ENCODE data around the gene CMAS. TPM values are rescaled to one million over a fixed set of nuclear protein-coding genes. Genes with fewer than 3 reads are reported as not detected.
A peak's percentile ranks its signal among the peaks of the same experiment; 100 is the strongest.
"Not testable (repeated sequence)": the region's sequence is repeated elsewhere in the genome, so short reads cannot be mapped to it uniquely, and the experiment has no call there.

The CMAS gene
- polyA plus RNA-seq, 1 donor: 28.0 TPM

GRCh38 chr12:22047494-22047893, 1.5 kb downstream of the CMAS start:
- no peak for DNase-seq (ENCODE audit: low read depth)

- no peak for DNase-seq (ENCODE audit: low read depth)
Measured at GRCh38 chr12:22048351-22049041, 2.5 kb downstream of the CMAS start.

GRCh38 chr12:22050078-22050477, 4.1 kb downstream of the CMAS start:
- no peak for DNase-seq (ENCODE audit: low read depth)

GRCh38 chr12:22051114-22051698, 5.2 kb downstream of the CMAS start:
- no peak for DNase-seq (ENCODE audit: low read depth)

GRCh38 chr12:22052994-22053393, 7.0 kb downstream of the CMAS start:
- not testable (repeated sequence) for DNase-seq (ENCODE audit: low read depth)

- no peak for DNase-seq (ENCODE audit: low read depth)
Measured at GRCh38 chr12:22054155-22054554, 8.1 kb downstream of the CMAS start.

GRCh38 chr12:22056607-22057006, 10.6 kb downstream of the CMAS start:
- no peak for DNase-seq (ENCODE audit: low read depth)

GRCh38 chr12:22059976-22060647, 14.1 kb downstream of the CMAS start:
- no peak for DNase-seq (ENCODE audit: low read depth)

GRCh38 chr12:22064968-22065367, 18.9 kb downstream of the CMAS start:
- no peak for DNase-seq (ENCODE audit: low read depth)

GRCh38 chr12:22066310-22066709, 20.3 kb downstream of the CMAS start:
- no peak for DNase-seq (ENCODE audit: low read depth)

GRCh38 chr12:22069851-22070250, 23.8 kb downstream of the CMAS start:
- no peak for DNase-seq (ENCODE audit: low read depth)

GRCh38 chr12:22082190-22082701, 36.2 kb downstream of the CMAS start:
- DNase-seq (ENCODE audit: low read depth): no peak

GRCh38 chr12:22083167-22083566, 37.1 kb downstream of the CMAS start:
- peak; percentile 22 for DNase-seq (ENCODE audit: low read depth)

GRCh38 chr12:22084852-22085251, 38.8 kb downstream of the CMAS start:
- DNase-seq (ENCODE audit: low read depth): no peak

GRCh38 chr12:22088886-22089285, 42.9 kb downstream of the CMAS start:
- no peak for DNase-seq (ENCODE audit: low read depth)

- DNase-seq (ENCODE audit: low read depth): no peak
Measured at GRCh38 chr12:22089486-22089885, 43.5 kb downstream of the CMAS start.

GRCh38 chr12:22099062-22099461, 53.0 kb downstream of the CMAS start:
- not testable (repeated sequence) for DNase-seq (ENCODE audit: low read depth)

- no peak for DNase-seq (ENCODE audit: low read depth)
Measured at GRCh38 chr12:22100958-22101748, 55.1 kb downstream of the CMAS start.

- no peak for DNase-seq (ENCODE audit: low read depth)
Measured at GRCh38 chr12:22101749-22102243, 55.8 kb downstream of the CMAS start.

- no peak for DNase-seq (ENCODE audit: low read depth)
Measured at GRCh38 chr12:22103418-22103817, 57.4 kb downstream of the CMAS start.

GRCh38 chr12:22105542-22105941, 59.5 kb downstream of the CMAS start:
- no peak for DNase-seq (ENCODE audit: low read depth)

GRCh38 chr12:22110176-22110575, 64.2 kb downstream of the CMAS start:
- DNase-seq (ENCODE audit: low read depth): no peak
